GM21528 (cell line): ENCODE data around the gene GPC6.

Experiments used
- ATAC-seq: cut with Tn5 transposase; IDR thresholded peaks from one replicate; pipeline ENCODE4 v1.9.1; 2021; ENCODE audit warnings: mild to moderate bottlenecking, moderate library complexity; ENCODE audit not compliant: unreplicated experiment, low FRiP score

The GPC6 gene

DNA sequence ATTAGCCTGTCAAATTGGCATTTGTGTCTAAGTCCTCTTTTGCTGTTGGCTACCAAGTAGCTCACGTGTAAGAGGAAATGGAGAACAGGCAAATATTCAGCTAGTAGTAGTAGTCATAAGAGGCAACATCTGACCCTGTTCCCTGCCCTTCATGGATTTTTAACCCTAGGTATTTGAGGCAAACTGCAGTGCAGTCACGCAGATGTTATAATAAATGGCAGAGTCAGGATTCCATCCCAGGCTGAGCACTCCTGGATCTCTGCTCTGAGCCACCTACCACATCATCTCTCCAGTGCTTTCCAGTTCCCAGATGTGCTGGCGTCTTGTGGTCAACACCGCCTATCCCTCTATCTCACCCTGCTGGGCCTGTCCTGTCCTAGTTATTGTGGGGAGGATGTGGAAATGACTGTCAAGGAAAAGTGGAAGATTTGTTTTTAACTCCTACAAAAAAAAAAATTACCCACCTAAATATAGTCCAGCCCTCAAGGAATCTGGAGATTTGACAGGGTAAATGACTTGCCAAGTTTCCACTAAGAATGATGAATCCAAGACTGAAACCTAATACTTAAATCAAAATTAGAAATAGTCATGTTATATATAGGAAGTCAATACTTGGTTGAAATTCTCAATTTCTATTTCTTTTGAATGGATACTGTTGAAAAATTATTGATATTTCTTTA is 322.9 kb downstream of the GPC6 start:
- ATAC-seq, result no peak

DNA sequence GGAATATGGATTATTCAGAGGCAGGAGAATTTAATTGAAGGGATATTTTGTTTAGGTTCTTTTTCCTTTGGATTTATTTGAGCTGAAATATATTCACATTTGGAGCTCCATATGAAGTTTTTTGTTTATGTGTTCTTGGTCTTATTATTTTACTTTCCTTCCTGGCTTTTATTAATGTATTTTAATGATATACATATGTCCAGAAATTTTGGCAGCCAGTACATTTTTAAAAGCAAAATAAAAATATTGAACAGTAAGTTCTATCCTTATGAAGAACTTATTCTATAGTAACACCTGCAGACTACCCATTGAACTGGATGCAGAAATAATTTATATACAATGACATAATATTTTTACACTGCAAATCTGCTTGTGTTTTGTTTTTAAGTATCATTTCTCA is 323.6 kb downstream of the GPC6 start:
- ATAC-seq, result no peak

DNA sequence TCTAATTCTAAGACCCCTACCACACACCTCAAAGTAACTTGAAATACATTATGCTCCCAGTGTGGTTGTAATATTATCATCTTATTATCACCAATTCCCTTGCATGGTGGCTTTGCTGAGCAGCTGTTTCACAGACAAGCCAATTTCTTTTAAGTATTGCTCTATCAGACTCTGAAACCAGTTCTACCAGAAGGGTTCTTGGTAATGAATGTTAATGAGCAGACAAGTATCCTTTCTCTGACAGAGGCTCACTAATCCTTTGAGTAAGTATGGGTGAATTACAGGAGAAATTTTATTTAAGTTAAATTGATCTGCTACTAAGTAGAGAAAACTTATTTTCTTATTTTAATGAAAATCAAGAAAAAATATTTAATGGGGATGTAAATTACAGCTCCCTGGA is 326.0 kb downstream of the GPC6 start:
- no peak for ATAC-seq

DNA sequence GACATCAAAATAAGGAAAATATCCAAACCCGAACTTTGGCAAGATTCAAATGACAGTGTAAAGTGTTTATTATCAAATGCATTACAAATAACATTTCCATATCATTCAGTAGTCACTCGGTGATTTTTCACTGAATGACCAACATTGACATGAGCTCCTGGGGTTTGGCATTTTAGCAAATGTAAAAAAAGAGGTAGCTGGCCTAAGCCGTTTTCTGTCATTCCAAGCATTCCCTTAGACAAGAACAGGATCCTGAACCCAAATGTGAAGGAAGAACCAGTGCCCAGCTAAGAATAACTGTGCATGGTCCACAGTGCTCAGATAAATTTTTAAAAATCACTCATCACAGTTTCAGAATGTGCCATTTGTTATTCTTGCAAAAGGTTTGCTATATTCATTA is 327.9 kb downstream of the GPC6 start:
- no peak for ATAC-seq

DNA sequence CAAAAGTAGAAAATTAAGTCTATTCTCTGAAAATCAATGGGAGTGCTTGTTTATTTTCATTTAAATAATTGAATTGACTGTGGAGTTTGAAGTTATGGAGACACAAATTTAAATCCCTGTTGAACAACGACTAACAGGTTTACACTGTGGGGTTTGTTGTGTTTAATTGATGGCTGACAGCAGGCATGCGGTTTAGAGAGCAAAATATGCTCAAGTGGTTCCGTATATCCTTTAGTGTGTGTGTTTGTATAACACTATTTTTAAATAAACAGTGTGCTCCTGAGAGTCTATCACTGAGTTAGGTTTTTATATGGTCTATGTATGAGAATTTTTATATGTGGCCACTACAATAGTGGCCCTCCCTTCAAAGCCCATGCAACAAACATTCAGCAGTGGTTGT is 332.0 kb downstream of the GPC6 start:
- ATAC-seq, result no peak

DNA sequence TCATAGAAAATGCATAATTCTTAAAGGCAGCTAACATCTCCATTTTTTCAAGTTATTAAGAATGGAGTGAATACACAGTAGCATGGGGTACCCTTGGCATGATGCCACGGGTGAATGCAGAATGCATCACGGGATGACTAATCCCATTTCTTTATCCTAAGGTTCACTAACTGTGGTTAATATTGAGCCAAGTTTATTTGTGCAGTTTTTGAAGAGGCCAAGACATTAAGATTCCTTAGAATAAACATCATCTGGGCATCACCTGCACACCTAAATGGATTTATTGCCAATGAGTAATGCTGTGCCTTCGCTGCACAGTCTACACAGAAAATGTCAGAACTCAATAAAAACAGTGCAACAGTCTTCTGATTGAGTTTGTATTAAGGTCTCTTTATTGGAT is 333.1 kb downstream of the GPC6 start:
- ATAC-seq, result no peak

DNA sequence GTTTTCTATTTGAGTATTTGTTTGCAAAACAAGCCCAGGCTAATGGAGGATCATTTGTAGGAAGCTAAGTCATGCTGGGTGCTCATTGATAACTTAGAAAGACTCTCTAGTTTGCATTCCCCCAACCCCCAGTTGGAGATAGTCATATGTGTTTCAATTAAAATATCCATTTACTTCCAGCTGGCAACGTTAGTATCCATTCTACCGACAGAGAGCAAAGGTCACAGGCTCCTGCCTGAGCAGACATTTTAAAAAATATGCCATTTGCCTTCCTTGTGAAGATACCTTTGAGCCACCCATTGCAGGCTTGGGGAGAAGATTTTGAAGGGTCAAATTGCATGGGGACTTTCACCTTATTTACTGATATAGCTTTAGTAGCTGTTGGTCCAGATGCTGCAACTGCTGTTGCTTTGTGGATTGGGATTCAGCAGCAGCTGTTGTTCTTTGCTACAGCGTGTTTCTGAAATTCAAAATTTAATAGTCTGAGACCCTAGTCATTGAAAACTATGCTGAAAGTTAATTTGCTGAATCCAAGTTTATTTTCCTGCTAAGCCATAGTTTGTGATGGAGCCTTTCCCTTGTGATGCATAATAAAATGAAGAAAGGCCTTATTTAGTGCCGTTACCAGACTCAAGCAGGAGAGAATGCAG is 335.1 kb downstream of the GPC6 start:
- ATAC-seq, result no peak

DNA sequence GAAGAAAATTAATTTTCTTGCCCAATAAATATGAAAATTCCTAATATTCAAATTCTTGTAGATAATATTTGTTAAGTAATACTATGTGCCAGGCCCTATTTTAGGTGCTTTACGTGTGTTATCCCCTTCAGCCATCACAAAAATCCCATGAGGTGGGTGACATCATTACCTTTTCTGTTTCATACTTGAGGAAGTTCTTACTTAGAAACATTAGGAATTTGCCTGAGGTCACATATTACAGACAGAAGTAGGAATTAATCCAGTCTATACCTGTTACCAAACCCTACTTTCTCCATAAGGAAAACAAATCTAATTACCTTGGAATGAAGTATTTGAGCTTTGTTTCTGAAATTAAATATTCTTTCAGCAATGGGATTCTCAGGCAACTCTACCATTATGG is 336.1 kb downstream of the GPC6 start:
- no peak for ATAC-seq

DNA sequence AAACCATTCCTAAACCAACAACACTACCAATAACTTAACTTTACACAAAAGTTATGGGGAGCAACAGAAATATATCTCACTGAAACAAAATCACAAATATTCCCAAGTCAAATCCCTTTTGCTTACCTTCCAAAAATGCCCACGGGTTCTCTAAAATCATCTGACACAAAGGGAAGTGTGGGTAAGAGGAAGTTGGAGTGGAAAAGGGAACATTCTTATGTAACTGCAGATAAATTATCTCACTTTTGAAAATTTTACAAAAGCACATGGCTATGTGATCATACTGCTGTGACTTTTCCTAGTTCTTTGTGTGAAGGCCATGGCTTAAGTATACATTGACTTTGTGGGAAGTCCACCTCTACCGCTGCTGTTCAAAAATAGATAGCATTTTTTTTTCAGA is 350.5 kb downstream of the GPC6 start:
- ATAC-seq, result no peak

DNA sequence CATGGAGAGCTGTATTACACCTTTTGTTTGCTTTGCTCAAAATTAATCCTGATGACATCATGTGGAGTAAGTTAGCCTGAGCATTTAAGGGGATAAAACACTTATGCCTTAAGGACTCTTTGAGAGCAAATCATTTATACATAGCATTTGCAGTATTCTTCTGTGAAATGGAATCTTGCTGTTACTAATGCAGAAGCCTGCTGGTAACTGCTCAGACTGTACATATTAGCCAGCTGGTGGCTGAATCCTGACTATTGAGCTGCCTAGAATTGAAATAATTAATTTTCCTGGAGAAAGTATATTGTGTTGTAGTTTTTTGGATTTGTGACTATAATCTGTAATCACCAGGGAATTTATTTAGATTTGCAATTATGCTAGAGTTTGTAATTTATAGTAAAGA is 363.2 kb downstream of the GPC6 start:
- ATAC-seq, result no peak

DNA sequence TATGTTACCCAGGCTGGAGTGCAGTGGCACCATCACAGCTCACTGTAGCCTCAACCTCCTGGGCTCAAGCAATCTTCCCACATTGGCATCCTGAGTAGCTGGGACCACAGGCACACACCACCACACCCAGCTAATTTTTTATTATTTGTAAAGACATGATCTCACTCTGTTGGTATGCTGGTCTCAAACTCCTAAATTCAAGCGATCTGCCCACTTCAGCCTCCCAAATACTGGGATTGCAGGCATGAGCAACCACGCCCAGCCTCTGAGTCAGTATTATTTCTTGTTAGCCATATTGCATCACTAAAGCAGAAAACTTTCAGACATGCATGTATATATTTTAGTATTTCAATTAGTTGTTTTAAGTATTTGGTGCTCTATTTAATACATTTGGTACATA is 376.4 kb downstream of the GPC6 start:
- ATAC-seq, result no peak

DNA sequence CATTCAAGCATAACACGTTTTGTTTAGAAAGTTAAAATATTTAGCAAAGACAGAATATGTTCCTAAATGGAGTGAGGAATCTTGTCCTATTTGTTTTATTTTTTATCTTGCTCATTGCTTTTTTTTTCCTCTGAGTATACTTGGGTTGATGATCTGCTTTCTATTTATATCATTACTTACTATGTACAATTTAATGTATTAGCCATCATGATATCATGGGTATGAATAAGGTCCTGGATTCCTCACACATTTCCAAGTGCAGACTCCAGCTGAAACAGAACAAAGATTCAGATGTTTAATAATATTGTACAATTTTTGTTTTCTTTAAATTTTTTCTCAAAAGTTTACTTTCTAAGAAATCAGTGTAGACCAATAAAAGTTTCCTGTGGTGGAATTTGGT is 388.2 kb downstream of the GPC6 start:
- ATAC-seq, result no peak

DNA sequence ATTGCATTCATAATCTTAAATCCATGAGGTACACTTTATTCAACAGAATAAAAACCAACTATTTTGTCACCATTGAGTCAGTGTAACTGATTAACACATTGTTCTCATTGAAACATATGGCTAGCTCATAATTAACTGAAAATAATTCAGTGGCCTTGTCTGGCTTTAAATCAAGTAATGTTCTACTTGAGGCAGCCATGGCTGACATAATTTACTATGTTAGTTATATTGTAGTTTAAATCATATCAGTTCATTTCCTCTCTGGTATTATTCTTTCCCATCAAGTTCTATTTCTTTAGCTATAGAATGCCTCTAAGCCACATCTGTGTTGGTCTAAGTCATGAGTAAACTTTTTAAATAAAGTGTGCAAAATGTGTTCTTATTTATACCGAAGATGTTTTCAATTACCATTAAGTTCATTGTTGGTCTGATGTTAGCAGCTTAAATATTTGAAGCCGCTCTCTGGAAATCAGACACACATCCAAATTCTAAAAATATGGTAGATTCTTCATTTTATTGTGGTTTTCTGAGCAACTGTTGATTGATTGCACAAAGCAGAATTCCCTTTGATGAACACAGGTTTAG is 393.7 kb downstream of the GPC6 start:
- no peak for ATAC-seq

DNA sequence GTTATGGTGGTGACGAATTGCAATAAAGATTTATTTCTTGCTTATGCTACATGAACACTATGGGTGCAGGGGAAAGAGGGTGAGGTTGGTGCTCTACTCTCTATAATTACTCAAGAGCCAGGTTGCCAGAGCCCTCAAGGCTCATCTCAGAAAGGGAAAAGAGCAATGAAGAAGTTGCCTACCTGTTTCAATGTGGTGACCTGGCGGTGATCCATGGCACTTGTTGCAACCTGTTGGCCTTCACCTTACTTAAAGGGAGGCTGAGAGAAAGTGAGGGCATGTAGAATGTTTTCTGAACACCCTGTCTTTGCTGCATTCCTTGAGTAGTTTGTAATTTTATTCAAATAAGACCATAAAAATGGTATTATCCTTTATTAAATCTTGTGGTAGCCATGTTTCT is 394.4 kb downstream of the GPC6 start:
- no peak for ATAC-seq

DNA sequence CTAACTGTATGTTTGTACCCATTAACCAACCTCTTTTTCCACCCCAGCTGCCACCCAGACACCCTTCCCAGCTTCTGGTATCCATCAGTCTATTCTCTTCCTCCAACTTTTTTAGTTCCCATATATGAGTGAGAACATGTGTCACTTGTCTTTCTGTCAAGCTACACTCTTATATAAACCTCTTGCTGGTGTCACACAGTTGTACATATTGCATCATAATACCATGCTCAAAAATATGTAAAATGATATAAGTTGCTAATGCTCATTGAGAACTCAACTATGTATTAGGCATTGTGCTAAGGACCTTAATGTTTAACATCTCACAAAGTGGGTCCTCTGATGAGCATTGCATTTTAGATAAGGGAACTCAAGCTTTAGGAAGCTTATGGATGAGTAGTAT is 395.4 kb downstream of the GPC6 start:
- no peak for ATAC-seq

DNA sequence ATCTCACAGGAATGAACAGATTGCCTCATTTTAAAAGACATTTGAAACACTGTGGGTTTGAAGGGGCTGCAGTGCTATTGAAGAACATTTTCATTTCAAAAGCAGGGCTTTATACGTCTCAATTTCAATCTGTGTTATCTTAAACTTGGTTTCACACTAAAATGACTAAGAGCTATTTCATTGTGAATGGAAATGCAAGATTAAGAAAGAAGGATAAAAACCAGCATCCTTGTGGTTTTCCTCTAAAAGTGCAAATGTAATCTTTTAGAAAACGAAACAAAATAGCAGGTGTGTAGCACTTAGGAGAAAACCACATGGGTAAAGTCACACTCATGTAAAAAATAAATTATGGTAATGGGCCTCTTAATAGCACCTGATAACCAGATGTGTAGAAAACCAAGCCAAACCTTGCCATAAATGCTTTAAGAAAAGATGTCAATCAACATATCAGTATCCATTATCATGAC is 397.7 kb downstream of the GPC6 start:
- no peak for ATAC-seq

DNA sequence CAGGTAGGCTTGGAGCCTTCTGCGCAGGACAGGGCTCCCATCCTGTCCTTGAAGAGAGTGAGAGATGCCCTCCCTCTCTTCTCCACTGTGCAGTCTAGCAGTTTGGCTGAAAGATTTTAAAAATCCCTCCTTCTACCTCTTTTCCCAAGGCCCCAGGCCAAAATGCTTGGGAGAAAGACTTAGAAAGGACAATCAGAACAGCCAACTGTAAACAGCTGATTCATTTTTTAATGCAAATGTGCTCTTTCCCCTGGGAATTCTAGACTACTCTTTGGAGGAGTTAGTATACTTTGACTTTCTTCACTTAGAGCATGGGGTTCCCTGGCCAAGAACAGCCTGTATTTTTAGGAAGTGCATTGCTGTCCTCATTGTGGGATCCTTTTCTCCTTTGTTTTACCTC is 398.9 kb downstream of the GPC6 start:
- no peak for ATAC-seq

DNA sequence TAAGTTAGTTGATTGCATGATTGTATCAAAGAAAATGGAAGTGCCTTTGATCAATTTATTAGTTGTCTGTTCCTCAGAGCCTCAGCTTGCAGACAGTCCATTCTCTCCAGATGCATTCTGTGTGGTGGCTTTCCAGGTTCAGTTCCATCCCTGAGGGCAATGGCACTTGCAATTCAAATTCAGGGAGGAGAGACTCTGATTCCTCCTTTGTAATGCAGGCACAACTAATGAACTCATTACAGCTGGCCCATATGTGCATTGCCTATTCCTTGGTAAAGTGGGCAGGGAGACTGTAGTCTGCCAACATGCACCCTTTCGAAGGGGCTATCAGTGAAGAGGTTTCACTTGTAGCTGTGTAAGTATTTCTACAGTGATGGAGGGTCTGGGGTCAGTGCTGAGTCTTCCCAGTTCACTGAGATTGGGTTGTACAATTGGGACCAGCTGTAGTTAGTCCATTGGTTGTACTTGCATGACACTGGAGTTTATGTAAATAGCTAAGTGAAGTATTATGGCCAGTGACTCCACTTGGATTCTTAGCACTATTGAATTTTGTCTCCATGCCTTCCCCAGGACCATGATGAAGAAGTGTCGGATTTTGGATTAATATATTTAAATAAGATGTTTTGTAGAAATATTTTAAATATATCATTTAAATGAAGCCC is 401.7 kb downstream of the GPC6 start:
- ATAC-seq, result no peak

DNA sequence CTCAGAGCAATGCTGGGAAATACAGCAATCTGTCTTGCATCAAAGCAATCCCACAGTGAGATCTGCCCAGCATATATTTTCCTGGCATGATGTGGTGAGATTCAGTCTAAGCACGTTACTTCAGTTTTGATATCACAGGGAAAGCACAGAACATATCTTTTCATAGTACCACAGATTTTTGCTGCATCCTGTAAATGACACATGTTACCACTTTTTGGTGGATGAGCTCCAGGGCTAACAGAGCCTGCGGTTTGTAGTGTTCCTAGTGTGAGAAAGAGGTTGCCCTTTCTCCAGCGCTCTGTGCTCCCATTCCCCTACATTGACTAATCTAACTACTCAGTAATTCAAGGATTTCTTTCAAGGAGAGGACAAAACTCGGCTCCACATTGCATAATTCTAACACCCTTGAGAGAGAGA is 409.0 kb downstream of the GPC6 start:
- no peak for ATAC-seq

DNA sequence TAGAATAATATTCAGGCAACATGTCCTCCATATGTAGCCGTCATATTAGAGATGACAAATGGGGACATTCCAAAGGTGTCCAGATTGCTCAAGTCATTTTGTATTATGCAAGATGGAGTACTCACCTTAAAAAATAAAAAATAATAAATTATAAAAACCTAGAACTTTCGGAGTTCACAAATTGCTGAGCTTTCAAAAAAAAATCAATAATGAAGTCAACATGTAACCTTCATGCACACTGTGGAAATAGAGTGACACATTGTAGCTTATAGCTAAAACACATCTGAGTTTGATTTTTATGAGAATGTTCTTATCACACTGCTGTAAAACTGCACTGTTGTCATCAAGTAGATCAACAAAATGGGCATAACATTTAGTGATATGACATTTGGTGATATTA is 411.2 kb downstream of the GPC6 start:
- ATAC-seq, result no peak

DNA sequence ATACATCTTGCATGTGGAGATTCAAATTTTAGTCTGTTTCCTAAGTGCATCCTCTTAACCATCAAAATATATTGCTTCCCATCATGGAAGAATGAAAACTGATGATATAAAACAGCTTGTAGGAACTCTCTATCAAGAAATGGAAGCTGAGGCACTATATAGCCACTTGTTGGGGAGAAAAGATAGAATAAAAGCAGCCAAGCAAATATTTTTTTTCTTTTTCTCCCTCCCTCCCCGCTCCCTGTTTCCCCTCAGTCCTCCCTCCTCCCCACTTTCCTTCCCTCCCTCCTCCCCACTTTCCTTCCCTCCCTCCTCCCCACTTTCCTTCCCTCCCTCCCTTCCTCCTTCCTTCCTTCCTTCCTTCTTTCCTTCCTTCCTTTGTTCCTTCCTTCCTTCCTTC is 413.8 kb downstream of the GPC6 start:
- no peak for ATAC-seq

DNA sequence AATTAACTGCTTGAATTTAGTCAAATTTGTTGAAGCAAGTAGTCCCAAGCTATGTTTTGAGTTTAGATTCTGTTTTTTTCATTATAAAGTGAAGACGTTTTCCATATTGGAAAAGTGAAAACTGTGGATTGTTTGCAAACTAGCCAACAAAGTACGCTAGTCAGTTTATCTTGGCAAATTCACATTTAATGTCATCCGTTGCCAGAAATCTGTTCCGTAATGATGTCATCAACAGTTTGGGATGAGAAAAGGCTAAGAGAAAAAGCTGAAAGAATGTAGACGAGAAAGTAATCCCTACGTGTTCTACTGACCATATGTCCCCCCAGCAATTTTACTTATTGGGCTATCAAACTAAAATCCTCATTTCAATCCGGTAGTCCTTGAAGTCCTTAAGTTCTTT is 419.6 kb downstream of the GPC6 start:
- no peak for ATAC-seq
